Measurements from ENCODE around the gene FIGN. TPM values are rescaled to one million over a fixed set of nuclear protein-coding genes. Genes with fewer than 3 reads are reported as not detected.

FIGN gene
- total RNA-seq, 1 donor, result 2.5 TPM

DNA sequence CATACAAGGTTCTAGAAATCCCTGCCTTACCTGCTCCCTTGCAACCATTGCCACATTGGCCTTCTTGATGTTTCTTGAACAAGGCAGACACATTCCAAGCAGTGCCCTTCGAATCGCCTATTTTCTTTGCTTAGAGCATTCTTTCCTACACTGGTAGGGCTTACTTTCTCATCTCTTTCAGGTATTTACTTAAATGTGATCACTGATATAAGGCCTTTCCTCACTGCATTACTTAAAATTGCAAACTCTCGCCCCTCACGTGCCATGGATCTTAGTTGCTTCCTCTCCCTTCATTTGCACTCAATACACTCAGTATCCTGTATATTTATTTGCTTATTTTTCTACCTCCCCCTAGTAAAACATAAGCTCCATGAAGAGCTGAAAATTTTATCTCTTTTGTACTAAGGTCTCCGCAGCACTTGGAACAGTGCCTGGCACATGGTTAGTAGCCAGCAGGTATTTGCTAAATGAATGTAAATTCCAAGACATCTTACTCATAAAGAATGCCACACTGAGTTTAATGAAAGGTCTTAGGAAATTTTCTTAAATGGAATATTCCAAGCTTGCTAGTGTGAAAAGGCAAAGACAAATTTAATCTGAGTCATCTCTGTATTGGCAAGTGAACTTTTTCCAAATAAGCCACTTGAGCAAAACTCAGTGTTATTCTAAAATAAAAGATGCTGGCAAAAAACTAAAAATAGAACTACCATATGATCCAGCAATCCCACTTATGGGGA is 42.4 kb upstream of the FIGN start:
- Histone ChIP-seq H2AFZ (ENCODE audit: low read length) (no peak overlapping the region), H3K4me3 (ENCODE audit: insufficient read depth, low read length) (no peak overlapping the region), H3K27ac (ENCODE audit: low read depth, low read length) (no peak overlapping the region), H4K20me1 (ENCODE audit: insufficient read depth, low read length) (no peaks in the 10 kb centered on the region), H3K4me1 (ENCODE audit: insufficient read depth, low read length) (peaks cover 28% of the 10 kb centered on the region), H3K4me2 (ENCODE audit: insufficient read depth, low read length) (no peak overlapping the region), H3K9me3 (ENCODE audit: low read depth, low read length) (no peaks in the 10 kb centered on the region), H3K36me3 (ENCODE audit: insufficient read depth, low read length) (no peaks in the 10 kb centered on the region), H3K79me2 (ENCODE audit: insufficient read depth, low read length) (no peaks in the 10 kb centered on the region), H3K27me3 (ENCODE audit: insufficient read depth, low read length) (no peaks in the 10 kb centered on the region)
- no peak for DNase-seq (ENCODE audit: insufficient read length, low spot score, missing footprints)
- TF ChIP-seq, protein P1, sequence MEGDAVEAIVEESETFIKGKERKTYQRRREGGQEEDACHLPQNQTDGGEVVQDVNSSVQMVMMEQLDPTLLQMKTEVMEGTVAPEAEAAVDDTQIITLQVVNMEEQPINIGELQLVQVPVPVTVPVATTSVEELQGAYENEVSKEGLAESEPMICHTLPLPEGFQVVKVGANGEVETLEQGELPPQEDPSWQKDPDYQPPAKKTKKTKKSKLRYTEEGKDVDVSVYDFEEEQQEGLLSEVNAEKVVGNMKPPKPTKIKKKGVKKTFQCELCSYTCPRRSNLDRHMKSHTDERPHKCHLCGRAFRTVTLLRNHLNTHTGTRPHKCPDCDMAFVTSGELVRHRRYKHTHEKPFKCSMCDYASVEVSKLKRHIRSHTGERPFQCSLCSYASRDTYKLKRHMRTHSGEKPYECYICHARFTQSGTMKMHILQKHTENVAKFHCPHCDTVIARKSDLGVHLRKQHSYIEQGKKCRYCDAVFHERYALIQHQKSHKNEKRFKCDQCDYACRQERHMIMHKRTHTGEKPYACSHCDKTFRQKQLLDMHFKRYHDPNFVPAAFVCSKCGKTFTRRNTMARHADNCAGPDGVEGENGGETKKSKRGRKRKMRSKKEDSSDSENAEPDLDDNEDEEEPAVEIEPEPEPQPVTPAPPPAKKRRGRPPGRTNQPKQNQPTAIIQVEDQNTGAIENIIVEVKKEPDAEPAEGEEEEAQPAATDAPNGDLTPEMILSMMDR (IDR thresholded peaks at IDR 0.05; ENCODE audit: extremely low read depth, low read depth, low read length), result no peak

DNA sequence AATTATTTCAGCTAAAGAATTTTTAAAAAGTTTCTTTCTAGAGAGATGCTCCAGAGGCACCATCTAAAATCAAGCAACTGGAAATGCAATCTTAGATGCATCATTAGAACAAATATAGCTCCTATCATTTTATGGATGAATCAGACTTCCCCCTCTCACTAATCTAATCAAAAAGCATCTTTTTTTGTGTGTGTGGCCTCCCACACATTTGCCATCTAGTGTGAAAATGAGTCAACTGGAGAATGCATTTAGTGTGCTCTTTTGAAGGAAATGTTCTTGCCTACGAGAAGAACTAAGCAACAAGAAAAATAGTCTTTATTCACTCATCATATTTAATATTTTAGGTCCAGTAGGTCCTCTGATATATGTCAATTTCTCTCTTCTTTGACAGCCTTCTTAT is 39.5 kb upstream of the FIGN start:
- Histone ChIP-seq H3K4me1 (ENCODE audit: insufficient read depth, low read length) (peaks cover 28% of the 10 kb centered on the region), H3K79me2 (ENCODE audit: insufficient read depth, low read length) (no peaks in the 10 kb centered on the region), H3K27ac (ENCODE audit: low read depth, low read length) (peak overlapping the region; percentile 66), H3K27me3 (ENCODE audit: insufficient read depth, low read length) (no peaks in the 10 kb centered on the region), H3K4me2 (ENCODE audit: insufficient read depth, low read length) (peak overlapping the region; percentile 57), H3K4me3 (ENCODE audit: insufficient read depth, low read length) (no peak overlapping the region), H3K9me3 (ENCODE audit: low read depth, low read length) (no peaks in the 10 kb centered on the region), H3K36me3 (ENCODE audit: insufficient read depth, low read length) (no peaks in the 10 kb centered on the region), H4K20me1 (ENCODE audit: insufficient read depth, low read length) (no peaks in the 10 kb centered on the region), H2AFZ (ENCODE audit: low read length) (no peak overlapping the region)
- DNase-seq (ENCODE audit: insufficient read length, low spot score, missing footprints), result no peak
- TF ChIP-seq, protein P1 (IDR thresholded peaks at IDR 0.05; ENCODE audit: extremely low read depth, low read depth, low read length), result no peak

DNA sequence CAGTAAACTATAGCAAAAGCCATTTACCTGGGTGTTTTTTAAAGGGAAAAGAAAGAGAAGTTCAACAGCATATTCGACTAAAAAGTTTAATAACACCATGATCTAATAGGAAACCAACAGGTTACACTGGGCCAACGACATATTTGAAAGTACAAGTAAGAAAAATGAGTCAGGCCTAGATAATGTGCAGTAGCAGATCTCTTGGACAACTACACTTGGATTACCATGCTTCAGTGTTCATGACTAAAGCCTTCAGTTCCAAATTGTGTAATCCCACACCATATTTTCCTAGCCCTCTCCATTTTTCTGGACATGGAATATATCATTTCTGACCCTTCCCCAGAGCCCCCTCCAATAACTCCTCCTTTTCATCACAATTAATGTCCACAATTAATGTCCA is 39.1 kb upstream of the FIGN start:
- Histone ChIP-seq H3K79me2 (ENCODE audit: insufficient read depth, low read length) (no peaks in the 10 kb centered on the region), H2AFZ (ENCODE audit: low read length) (no peak overlapping the region), H4K20me1 (ENCODE audit: insufficient read depth, low read length) (no peaks in the 10 kb centered on the region), H3K4me2 (ENCODE audit: insufficient read depth, low read length) (peak overlapping the region; percentile 57), H3K4me1 (ENCODE audit: insufficient read depth, low read length) (peaks cover 28% of the 10 kb centered on the region), H3K9me3 (ENCODE audit: low read depth, low read length) (no peaks in the 10 kb centered on the region), H3K4me3 (ENCODE audit: insufficient read depth, low read length) (no peak overlapping the region), H3K27me3 (ENCODE audit: insufficient read depth, low read length) (no peaks in the 10 kb centered on the region), H3K36me3 (ENCODE audit: insufficient read depth, low read length) (no peaks in the 10 kb centered on the region), H3K27ac (ENCODE audit: low read depth, low read length) (peak overlapping the region; percentile 66)
- TF ChIP-seq, protein P1 (IDR thresholded peaks at IDR 0.05; ENCODE audit: extremely low read depth, low read depth, low read length), result no peak
- peak; percentile 78 for DNase-seq (ENCODE audit: insufficient read length, low spot score, missing footprints)

DNA sequence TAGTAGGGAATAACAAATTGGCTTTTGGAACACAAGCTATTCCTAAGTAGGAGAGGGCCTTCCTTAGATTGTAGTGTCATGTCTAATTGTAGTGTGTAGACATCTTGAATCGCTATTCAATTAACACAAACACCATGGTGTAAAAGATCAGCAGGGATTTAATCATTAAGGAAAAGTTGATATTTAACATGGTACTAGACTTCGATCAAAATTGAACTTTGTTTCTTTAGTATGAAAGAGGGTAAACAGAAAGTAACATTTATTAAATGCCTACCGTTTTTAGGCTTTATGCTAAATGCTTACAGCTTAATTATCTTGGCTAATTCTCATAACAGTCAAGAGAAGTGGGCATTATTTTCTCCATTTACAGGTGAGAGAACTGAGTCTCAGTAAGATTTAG is 37.5 kb upstream of the FIGN start:
- H3K4me1 ChIP-seq (ENCODE audit: insufficient read depth, low read length), result peaks cover 21% of the 10 kb centered on the region
- no peaks in the 10 kb centered on the region for H3K9me3 ChIP-seq (ENCODE audit: low read depth, low read length)
- TF ChIP-seq, protein P1 (IDR thresholded peaks at IDR 0.05; ENCODE audit: extremely low read depth, low read depth, low read length), result no peak
- no peaks in the 10 kb centered on the region for H3K36me3 ChIP-seq (ENCODE audit: insufficient read depth, low read length)
- H3K27me3 ChIP-seq (ENCODE audit: insufficient read depth, low read length), result no peaks in the 10 kb centered on the region
- no peaks in the 10 kb centered on the region for H3K79me2 ChIP-seq (ENCODE audit: insufficient read depth, low read length)
- no peak overlapping the region for H3K4me2 ChIP-seq (ENCODE audit: insufficient read depth, low read length)
- H3K27ac ChIP-seq (ENCODE audit: low read depth, low read length), result no peak overlapping the region
- no peak overlapping the region for H2AFZ ChIP-seq (ENCODE audit: low read length)
- H4K20me1 ChIP-seq (ENCODE audit: insufficient read depth, low read length), result no peaks in the 10 kb centered on the region
- DNase-seq (ENCODE audit: insufficient read length, low spot score, missing footprints), result no peak
- H3K4me3 ChIP-seq (ENCODE audit: insufficient read depth, low read length), result no peak overlapping the region
